A673 (cell line): ENCODE results near the gene CENPL.

Experiments used
- CTCF ChIP-seq: fragments of 300-800, 200-600 bp; sonication (generic); conservative IDR thresholded peaks from 2 replicates; pipeline ENCODE4 v1.5.1; 2017; ENCODE audit warnings: low read depth, mild to moderate bottlenecking, antibody characterized with exemption, low read length, moderate library complexity, mixed read lengths
- EZH2 ChIP-seq: fragments of 200-600 bp; sonication (generic); IDR thresholded peaks from 2 replicates; pipeline ENCODE4 v1.6.1; 2017; ENCODE audit warnings: borderline replicate concordance, low read depth, mild to moderate bottlenecking, mixed read lengths, antibody characterized with exemption, low read length; ENCODE audit not compliant: poor library complexity, severe bottlenecking

GRCh38 chr1:173864179-173864867 lies 39.6 kb upstream of the CENPL start:
- no peak for TF ChIP-seq CTCF
- no peak for TF ChIP-seq EZH2
